OCI-LY1 (cell line): ENCODE results near the gene BCAR3.
"Not testable (repeated sequence)": the region's sequence is repeated elsewhere in the genome, so short reads cannot be mapped to it uniquely, and the experiment has no call there.

Experiments
- H2AFZ ChIP-seq: fragments of 200-600 bp; sonication (generic), shearing (Covaris generic); 2 replicates; pipeline ENCODE4 v1.6.0; 2014; ENCODE audit warnings: antibody characterized with exemption, mild to moderate bottlenecking, low read length
- H3F3A ChIP-seq: fragments of 200-600 bp; sonication (generic), shearing (Covaris generic); 2 replicates; pipeline ENCODE4 v1.6.0; 2014; ENCODE audit warnings: mild to moderate bottlenecking, antibody characterized with exemption, low read length, moderate library complexity; ENCODE audit not compliant: insufficient read depth
- H3K27ac ChIP-seq: fragments of 200-600 bp; sonication (generic); 2 replicates; pipeline ENCODE4 v1.5.1; 2014; ENCODE audit warnings: low read length, mixed run types, mild to moderate bottlenecking, low read depth; ENCODE audit not compliant: poor library complexity, severe bottlenecking
- H3K27me3 ChIP-seq: fragments of 200-600 bp; sonication (generic); 2 replicates; pipeline ENCODE4 v1.6.0; 2014; ENCODE audit warnings: antibody characterized with exemption, mild to moderate bottlenecking, low read length, moderate library complexity; ENCODE audit not compliant: insufficient read depth
- H3K36me3 ChIP-seq: fragments of 200-600 bp; sonication (generic); 2 replicates; pipeline ENCODE4 v1.6.1; 2014; ENCODE audit warnings: mild to moderate bottlenecking, antibody characterized with exemption, low read length, moderate library complexity, mixed read lengths; ENCODE audit not compliant: insufficient read depth
- H3K4me1 ChIP-seq: fragments of 200-600 bp; sonication (generic); 2 replicates; pipeline ENCODE4 v1.5.1; 2014; ENCODE audit warnings: mild to moderate bottlenecking, low read length, moderate library complexity; ENCODE audit not compliant: insufficient read depth, severe bottlenecking
- H3K4me2 ChIP-seq: fragments of 200-600 bp; sonication (generic), shearing (Covaris generic); 2 replicates; pipeline ENCODE4 v1.6.1; 2014; ENCODE audit warnings: low read length
- H3K4me3 ChIP-seq: fragments of 200-600 bp; sonication (generic); 2 replicates; pipeline ENCODE4 v1.5.1; 2014; ENCODE audit warnings: low read length, low read depth, mild to moderate bottlenecking, mixed read lengths; ENCODE audit not compliant: poor library complexity, severe bottlenecking
- H3K79me2 ChIP-seq: fragments of 200-600 bp; shearing (Covaris generic); 2 replicates; pipeline ENCODE4 v1.6.1; 2016; ENCODE audit warnings: mixed run types, low read length, mixed read lengths; ENCODE audit not compliant: insufficient read depth
- H3K9ac ChIP-seq: fragments of 200-600 bp; sonication (generic), shearing (Covaris generic); 2 replicates; pipeline ENCODE4 v1.6.1; 2014; ENCODE audit warnings: mild to moderate bottlenecking, low read length, mixed read lengths
- H3K9me2 ChIP-seq: fragments of 200-600 bp; sonication (generic), shearing (Covaris generic); 2 replicates; pipeline ENCODE4 v1.6.1; 2014; ENCODE audit warnings: low read depth, mild to moderate bottlenecking, low read length, mixed read lengths
- H3K9me3 ChIP-seq: fragments of 200-600 bp; shearing (Covaris generic); 2 replicates; pipeline ENCODE4 v1.6.1; 2014; ENCODE audit warnings: low read length, mixed read lengths
- H4K20me1 ChIP-seq: fragments of 200-600 bp; sonication (generic), shearing (Covaris generic); 2 replicates; pipeline ENCODE4 v1.6.0; 2016; ENCODE audit warnings: mild to moderate bottlenecking, low read length; ENCODE audit not compliant: insufficient read depth
- CTCF ChIP-seq: fragments of 200-600 bp; sonication (generic), shearing (Covaris generic); IDR thresholded peaks from 2 replicates; pipeline ENCODE4 v1.5.1; 2017; ENCODE audit warnings: mild to moderate bottlenecking, antibody characterized with exemption, low read length, moderate library complexity, mixed read lengths
- EZH2 ChIP-seq: fragments of 200-600 bp; sonication (generic), shearing (Covaris generic); IDR thresholded peaks from 2 replicates; pipeline ENCODE4 v1.8.0; 2017; ENCODE audit warnings: borderline replicate concordance, mixed run types, mild to moderate bottlenecking, antibody characterized with exemption, low read length, moderate library complexity, mixed read lengths

Gene BCAR3

GRCh38 chr1:93675271-93675670 lies 6.4 kb downstream of the BCAR3 start:
- H2AFZ ChIP-seq = no peak overlapping the region
- H3K4me2 ChIP-seq = no peak overlapping the region

GRCh38 chr1:93674071-93674470 lies 7.6 kb downstream of the BCAR3 start:
- H3K79me2 ChIP-seq, H4K20me1 ChIP-seq: not testable (repeated sequence)

More at GRCh38 chr1:93675271-93675670, 6.4 kb downstream of the BCAR3 start:
- no peaks in the 10 kb centered on the region for H3K79me2 ChIP-seq
- no peaks in the 10 kb centered on the region for H4K20me1 ChIP-seq
- no peaks in the 10 kb centered on the region for H3F3A ChIP-seq
- no peaks in the 10 kb centered on the region; the same call in 1 of the 2 replicates for H3K27me3 ChIP-seq
- no peaks in the 10 kb centered on the region for H3K4me1 ChIP-seq
- TF ChIP-seq EZH2 (no peak), CTCF (no peak)
- H3K27ac ChIP-seq = no peak overlapping the region
- no peaks in the 10 kb centered on the region for H3K9me2 ChIP-seq
- H3K36me3 ChIP-seq = no peaks in the 10 kb centered on the region
- H3K9me3 ChIP-seq = no peaks in the 10 kb centered on the region
- H3K4me3 ChIP-seq = no peak overlapping the region
- no peak overlapping the region for H3K9ac ChIP-seq

GRCh38 chr1:93673163-93673829 lies 8.3 kb downstream of the BCAR3 start:
- H3K27ac ChIP-seq = no peak overlapping the region
- H3K4me3 ChIP-seq = no peak overlapping the region
- no peaks in the 10 kb centered on the region; the same call in 1 of the 2 replicates for H3K27me3 ChIP-seq
- H3K36me3 ChIP-seq = no peaks in the 10 kb centered on the region
- no peak overlapping the region for H3K9ac ChIP-seq
- H3F3A ChIP-seq = no peaks in the 10 kb centered on the region
- no peak for TF ChIP-seq CTCF
- TF ChIP-seq EZH2 = no peak
- no peaks in the 10 kb centered on the region for H3K9me3 ChIP-seq
- H2AFZ ChIP-seq = no peak overlapping the region
- no peaks in the 10 kb centered on the region for H3K4me1 ChIP-seq
- no peaks in the 10 kb centered on the region for H3K79me2 ChIP-seq
- H3K9me2 ChIP-seq = no peaks in the 10 kb centered on the region
- no peaks in the 10 kb centered on the region for H4K20me1 ChIP-seq
- no peak overlapping the region for H3K4me2 ChIP-seq

More at GRCh38 chr1:93674071-93674470, 7.6 kb downstream of the BCAR3 start:
- not testable (repeated sequence) for H3K36me3 ChIP-seq, H3K4me2 ChIP-seq, H3K9me2 ChIP-seq, H3F3A ChIP-seq, H3K4me3 ChIP-seq, H3K4me1 ChIP-seq, H3K27ac ChIP-seq, H3K9me3 ChIP-seq, H2AFZ ChIP-seq, H3K9ac ChIP-seq, H3K27me3 ChIP-seq
